Measurements from ENCODE around the gene TRIO. TPM values are rescaled to one million over a fixed set of nuclear protein-coding genes. Genes with fewer than 3 reads are reported as not detected.
A peak's percentile ranks its signal among the peaks of the same experiment; 100 is the strongest.

The TRIO gene
- total RNA-seq, 6 donors from 2014 or later, result 138 to 408 (median 156) TPM

DNA sequence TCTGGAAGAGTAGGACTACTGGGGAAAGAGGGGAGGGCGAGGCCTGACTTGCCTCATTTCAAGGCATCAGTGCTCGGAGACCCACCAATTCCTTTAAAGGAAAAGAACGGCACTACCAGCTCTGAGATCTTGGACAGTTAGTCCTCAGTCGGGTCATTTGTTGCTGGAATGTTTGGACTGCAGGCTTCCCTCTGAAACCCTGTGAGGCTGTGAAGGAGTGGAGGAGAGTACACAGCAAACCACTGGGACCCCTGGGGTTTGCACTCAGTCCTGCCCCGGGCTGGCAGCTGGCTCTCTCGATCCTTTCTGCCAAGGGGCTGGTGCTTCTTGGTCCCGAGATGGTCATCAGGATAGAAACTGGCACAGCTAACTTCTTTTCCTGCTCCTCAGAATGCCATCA lies 194.5 kb downstream of the TRIO start:
- no peaks in the 10 kb centered on the region for H3K9me3 ChIP-seq
- TF ChIP-seq POLR2AphosphoS5 (IDR thresholded peaks at IDR 0.05), result no peak
- no peak for TF ChIP-seq POLR2A (IDR thresholded peaks at IDR 0.05)
- TF ChIP-seq, protein P1, sequence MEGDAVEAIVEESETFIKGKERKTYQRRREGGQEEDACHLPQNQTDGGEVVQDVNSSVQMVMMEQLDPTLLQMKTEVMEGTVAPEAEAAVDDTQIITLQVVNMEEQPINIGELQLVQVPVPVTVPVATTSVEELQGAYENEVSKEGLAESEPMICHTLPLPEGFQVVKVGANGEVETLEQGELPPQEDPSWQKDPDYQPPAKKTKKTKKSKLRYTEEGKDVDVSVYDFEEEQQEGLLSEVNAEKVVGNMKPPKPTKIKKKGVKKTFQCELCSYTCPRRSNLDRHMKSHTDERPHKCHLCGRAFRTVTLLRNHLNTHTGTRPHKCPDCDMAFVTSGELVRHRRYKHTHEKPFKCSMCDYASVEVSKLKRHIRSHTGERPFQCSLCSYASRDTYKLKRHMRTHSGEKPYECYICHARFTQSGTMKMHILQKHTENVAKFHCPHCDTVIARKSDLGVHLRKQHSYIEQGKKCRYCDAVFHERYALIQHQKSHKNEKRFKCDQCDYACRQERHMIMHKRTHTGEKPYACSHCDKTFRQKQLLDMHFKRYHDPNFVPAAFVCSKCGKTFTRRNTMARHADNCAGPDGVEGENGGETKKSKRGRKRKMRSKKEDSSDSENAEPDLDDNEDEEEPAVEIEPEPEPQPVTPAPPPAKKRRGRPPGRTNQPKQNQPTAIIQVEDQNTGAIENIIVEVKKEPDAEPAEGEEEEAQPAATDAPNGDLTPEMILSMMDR (IDR thresholded peaks at IDR 0.05), result no peak
- TF ChIP-seq EP300 (IDR thresholded peaks at IDR 0.05), result no peak
- DNase-seq (no peak), ATAC-seq (ENCODE audit: low FRiP score in 2 of 2) (no peak)
- H3K4me3 ChIP-seq, result no peak overlapping the region
- H3K27me3 ChIP-seq, result no peaks in the 10 kb centered on the region
- H3K36me3 ChIP-seq, result peaks cover 0 to 60% (median 22%) of the 10 kb centered on the region in 4 donors
- 94 to 95% methylated on average over 6 to 7 of the region's 7 CpGs for WGBS, 2 donors
- H3K4me1 ChIP-seq, result peaks cover 8 to 16% (median 9%) of the 10 kb centered on the region in 4 donors
- H3K27ac ChIP-seq, result no peak overlapping the region

DNA sequence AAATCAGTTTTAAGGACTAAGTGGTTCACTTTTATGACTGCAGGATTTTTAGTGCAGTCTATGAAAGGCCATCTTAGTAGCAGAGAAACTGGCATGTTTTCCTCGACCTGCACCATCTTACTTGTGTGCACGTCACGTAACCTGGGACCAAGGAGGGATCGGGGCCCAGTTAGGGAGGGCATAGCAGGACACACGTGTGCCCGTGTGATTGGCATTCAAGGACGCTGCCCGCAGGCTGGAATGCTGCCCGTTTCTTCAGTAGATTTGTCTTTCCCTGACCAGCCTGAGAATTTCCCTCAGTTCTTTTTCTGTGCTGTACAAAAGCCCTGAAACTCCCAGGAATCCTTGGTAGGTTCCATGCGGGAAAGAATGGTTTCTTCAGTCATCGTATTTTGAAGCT lies 196.3 kb downstream of the TRIO start:
- DNase-seq, result no peak
- Histone ChIP-seq H3K4me3 (no peak overlapping the region), H3K27ac (no peak overlapping the region), H3K27me3 (no peaks in the 10 kb centered on the region), H3K4me1 (peaks cover 13 to 28% (median 18%) of the 10 kb centered on the region in 4 donors), H3K36me3 (peaks cover 0 to 47% (median 22%) of the 10 kb centered on the region in 4 donors), H3K9me3 (no peaks in the 10 kb centered on the region)
- no peak for ATAC-seq (ENCODE audit: low FRiP score in 2 of 2)
- TF ChIP-seq POLR2A (IDR thresholded peaks at IDR 0.05) (no peak), EP300 (IDR thresholded peaks at IDR 0.05) (no peak), POLR2AphosphoS5 (IDR thresholded peaks at IDR 0.05) (no peak)
- TF ChIP-seq, protein P1 (IDR thresholded peaks at IDR 0.05), result no peak
- WGBS, 2 donors, result 91 to 92% methylated on average over 11 of the region's 11 CpGs

DNA sequence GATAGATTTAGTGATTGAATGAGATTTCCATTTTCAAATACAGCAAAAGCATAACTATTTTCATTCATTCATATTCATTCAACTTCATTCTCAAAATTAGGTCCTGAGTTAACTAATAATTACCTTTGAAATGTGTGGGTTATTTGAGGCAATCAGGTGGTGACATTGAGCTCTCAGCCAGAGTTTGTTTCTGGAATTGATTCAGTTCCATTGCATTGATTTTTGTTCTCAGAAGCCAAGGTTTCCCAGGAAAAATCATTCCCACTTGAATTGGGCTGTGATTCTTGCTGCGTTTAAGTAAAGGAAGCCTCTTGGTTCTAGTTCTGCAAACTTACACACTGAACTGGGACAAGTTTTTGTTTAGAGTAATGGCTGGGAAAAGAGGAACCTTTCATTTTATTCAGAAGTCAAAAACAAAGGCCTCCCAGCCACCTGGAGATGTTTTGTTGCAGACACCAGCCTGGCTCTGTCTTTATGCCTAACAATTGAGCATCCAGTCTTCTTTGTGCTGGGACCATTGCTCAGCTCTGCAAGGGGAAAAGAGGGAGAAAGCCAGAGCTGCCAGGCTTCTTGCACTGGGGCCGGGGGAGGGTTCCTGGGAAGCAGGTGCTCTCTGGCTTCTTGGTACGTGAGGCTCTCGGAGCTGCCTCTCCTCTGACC lies 198.6 kb downstream of the TRIO start:
- H3K27me3 ChIP-seq, result no peaks in the 10 kb centered on the region
- TF ChIP-seq POLR2AphosphoS5 (IDR thresholded peaks at IDR 0.05) (no peak), EP300 (IDR thresholded peaks at IDR 0.05) (no peak), POLR2A (IDR thresholded peaks at IDR 0.05) (no peak)
- TF ChIP-seq, protein P1 (IDR thresholded peaks at IDR 0.05), result no peak
- no peak for DNase-seq
- H3K9me3 ChIP-seq, result no peaks in the 10 kb centered on the region
- peak overlapping the region in 1 of 4 donors; percentile 45 for H3K27ac ChIP-seq
- H3K4me1 ChIP-seq, result peaks cover 13 to 28% (median 18%) of the 10 kb centered on the region in 4 donors
- ATAC-seq (ENCODE audit: low FRiP score in 2 of 2), result peak in 1 of 2 donors; percentile 9
- WGBS, 2 donors, result 53 to 56% methylated on average over 1 to 4 of the region's 4 CpGs
- no peak overlapping the region for H3K4me3 ChIP-seq
- H3K36me3 ChIP-seq, result peaks cover 0 to 42% (median 15%) of the 10 kb centered on the region in 4 donors

DNA sequence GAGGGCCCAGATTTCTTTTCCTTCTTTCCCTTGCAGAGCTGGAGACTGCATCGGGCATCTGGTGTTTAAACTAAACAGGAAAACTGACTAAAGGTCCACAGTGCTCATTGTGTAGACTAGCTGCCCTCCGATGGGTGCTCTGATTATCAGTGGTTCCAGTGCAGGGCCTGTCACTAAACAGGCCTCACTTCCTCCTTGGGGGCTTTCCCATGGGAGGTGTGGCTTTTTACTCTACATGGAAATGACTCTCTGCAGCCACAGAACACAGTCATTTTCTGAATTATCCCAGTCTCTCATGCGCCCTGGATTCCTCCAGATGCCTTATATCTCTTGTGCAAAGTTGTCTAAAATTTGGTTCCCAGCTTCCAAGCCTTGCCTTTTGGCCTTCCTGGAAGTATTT lies 199.2 kb downstream of the TRIO start:
- ATAC-seq (ENCODE audit: low FRiP score in 2 of 2), result peak; percentile 55 to 68
- 33 to 36% methylated on average over 3 of the region's 3 CpGs for WGBS, 2 donors
- Histone ChIP-seq H3K27me3 (no peaks in the 10 kb centered on the region), H3K4me3 (no peak overlapping the region), H3K4me1 (peaks cover 13 to 28% (median 18%) of the 10 kb centered on the region in 4 donors), H3K27ac (peak overlapping the region in 1 of 4 donors; percentile 45), H3K9me3 (no peaks in the 10 kb centered on the region), H3K36me3 (peaks cover 0 to 36% (median 10%) of the 10 kb centered on the region in 4 donors)
- DNase-seq, result no peak
- peak in 1 of 2 donors; percentile 47 for TF ChIP-seq POLR2AphosphoS5 (IDR thresholded peaks at IDR 0.05)
- TF ChIP-seq, protein P1 (IDR thresholded peaks at IDR 0.05), result no peak

DNA sequence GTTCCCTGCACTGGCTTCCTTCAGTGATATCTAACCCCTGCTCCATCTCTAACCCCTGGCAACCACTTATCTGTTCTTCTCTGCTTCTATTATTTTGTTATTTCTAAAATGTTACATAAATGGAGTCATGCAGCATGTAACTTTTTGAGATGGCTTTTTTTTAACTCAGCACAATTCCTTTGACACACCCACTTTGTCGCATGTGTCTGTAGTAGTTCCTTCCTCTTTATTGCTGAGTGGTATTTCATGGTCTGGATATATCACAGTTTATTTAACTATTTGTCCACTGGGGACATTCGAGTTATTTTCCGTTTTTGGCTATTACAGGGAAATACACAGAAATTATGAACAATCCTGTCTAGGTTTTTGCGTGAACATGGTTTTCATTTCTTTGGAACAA lies 200.2 kb downstream of the TRIO start:
- H3K27me3 ChIP-seq, result no peaks in the 10 kb centered on the region
- 70 to 78% methylated on average over 4 of the region's 4 CpGs for WGBS, 2 donors
- no peak overlapping the region for H3K4me3 ChIP-seq
- H3K9me3 ChIP-seq, result no peaks in the 10 kb centered on the region
- ATAC-seq (ENCODE audit: low FRiP score in 2 of 2), result peak in 1 of 2 donors; percentile 71
- DNase-seq, result no peak
- H3K4me1 ChIP-seq, result peaks cover 13 to 28% (median 18%) of the 10 kb centered on the region in 4 donors
- TF ChIP-seq POLR2AphosphoS5 (IDR thresholded peaks at IDR 0.05) (no peak), EP300 (IDR thresholded peaks at IDR 0.05) (no peak), POLR2A (IDR thresholded peaks at IDR 0.05) (no peak)
- TF ChIP-seq, protein P1 (IDR thresholded peaks at IDR 0.05), result no peak
- no peak overlapping the region for H3K27ac ChIP-seq
- H3K36me3 ChIP-seq, result peaks cover 0 to 35% (median 5%) of the 10 kb centered on the region in 4 donors

Measured in upper lobe of left lung (tissue), 6 donors.